GM12872 (cell line): Measurements from ENCODE around the gene RAB40A.

Source experiments
- TF ChIP-seq, protein P1 (sequence below): IDR thresholded peaks from 3 replicates; pipeline ENCODE4 v1.5.1; 2011; ENCODE audit warnings: low read depth, mild to moderate bottlenecking, low read length, moderate library complexity; ENCODE audit not compliant: insufficient read depth

Gene RAB40A, protein sequence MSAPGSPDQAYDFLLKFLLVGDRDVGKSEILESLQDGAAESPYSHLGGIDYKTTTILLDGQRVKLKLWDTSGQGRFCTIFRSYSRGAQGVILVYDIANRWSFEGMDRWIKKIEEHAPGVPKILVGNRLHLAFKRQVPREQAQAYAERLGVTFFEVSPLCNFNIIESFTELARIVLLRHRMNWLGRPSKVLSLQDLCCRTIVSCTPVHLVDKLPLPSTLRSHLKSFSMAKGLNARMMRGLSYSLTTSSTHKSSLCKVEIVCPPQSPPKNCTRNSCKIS

DNA sequence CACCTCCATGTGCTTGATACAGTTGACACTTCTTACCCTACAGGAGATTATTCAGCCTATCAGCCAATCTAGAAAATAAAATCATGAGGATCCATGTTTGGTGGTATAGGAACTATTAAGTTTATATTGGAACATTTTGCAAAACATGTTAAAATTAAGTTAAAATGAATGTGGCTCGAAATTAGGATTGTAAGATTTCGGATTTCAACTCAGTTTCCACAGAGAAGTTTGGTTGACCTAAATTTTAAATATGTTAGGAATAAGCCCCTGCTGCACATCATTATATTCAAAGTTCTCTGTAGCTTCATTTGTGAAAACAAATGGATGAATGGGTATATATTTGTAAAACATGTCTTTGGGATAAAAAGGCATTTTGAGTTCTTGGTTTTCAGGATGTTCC, at the start of gene RAB40A:
Gene RAB40A (minus strand): TSS at position 101 of the 400 bp plus-strand sequence. CDS start 18,733 bp downstream, outside the sequence.
- TF ChIP-seq, protein P1, sequence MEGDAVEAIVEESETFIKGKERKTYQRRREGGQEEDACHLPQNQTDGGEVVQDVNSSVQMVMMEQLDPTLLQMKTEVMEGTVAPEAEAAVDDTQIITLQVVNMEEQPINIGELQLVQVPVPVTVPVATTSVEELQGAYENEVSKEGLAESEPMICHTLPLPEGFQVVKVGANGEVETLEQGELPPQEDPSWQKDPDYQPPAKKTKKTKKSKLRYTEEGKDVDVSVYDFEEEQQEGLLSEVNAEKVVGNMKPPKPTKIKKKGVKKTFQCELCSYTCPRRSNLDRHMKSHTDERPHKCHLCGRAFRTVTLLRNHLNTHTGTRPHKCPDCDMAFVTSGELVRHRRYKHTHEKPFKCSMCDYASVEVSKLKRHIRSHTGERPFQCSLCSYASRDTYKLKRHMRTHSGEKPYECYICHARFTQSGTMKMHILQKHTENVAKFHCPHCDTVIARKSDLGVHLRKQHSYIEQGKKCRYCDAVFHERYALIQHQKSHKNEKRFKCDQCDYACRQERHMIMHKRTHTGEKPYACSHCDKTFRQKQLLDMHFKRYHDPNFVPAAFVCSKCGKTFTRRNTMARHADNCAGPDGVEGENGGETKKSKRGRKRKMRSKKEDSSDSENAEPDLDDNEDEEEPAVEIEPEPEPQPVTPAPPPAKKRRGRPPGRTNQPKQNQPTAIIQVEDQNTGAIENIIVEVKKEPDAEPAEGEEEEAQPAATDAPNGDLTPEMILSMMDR = no peak

DNA sequence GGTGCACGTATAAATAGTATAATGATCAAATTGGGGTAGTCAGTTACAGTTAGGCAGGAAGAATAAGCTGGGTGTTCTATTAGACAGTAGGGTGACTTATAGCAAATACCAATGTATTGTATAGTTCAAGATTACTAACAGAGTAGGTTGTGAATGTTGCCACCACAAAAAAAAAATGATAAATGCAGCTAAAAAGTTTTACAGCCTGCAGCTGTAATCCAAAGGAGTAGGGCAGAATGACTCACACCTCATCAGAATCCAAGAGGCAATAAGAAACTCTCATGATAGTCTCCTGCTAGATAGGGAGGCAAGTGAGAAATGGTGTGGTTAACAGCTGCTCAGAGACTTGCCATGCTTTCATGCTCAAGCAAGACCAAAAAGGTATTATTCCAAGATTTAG, 46.5 kb upstream of the RAB40A start:
- TF ChIP-seq, protein P1 = no peak

DNA sequence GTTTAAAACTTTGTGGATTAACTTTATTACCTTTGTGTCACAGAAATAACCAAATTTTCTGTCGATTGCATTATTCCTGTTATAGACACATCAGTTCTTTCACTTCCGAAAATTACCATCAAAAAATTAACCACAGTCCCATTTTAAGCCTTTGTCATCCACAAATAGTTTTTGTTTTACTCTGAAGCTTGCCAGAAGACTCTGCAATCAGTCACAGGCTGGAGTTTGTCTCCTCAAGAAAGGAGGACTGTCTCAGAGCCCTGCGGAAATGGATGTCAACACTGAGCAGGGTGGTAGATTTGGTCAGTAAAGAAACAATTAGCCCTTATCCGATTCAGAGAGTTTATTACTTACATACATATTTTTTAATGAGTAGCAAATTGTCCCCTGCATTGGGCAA, 45.9 kb upstream of the RAB40A start:
- TF ChIP-seq, protein P1 = no peak

DNA sequence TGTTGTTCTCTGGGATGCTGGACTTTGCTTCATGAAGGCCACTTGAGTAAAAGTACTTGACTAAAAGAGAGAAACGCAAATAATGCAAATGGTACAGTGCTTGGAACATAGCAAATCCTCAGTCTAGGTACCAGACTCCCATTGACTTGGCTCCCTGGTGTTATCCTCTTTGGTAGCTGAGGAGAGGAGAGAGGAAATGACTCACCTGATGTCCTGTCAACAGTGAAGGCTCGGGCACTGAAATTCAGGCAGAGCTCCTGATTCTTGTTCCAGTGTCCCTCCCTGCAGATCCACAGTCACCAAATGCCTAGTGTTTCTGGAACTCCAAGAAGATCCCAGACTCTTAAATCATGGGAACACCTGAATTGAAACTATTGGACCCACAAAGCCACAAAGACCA, 43.5 kb upstream of the RAB40A start:
- TF ChIP-seq, protein P1 = no peak

DNA sequence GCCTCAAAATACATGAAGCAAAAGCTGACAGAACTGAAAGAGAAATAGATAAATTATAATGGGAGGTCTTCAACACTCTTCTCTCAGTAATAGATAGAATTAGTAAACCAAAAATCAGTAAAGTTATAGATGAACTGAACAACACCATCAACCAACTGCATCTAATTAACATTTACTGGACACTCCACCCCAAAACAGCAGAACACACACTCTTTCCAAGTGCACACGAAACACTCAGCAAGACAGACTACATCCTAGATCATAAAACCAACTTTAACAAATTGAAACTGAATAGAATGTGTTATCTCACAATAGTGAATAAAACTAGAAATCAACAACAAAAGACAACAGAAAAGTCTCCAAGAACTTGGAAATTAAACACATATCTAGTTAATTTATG, 41.0 kb upstream of the RAB40A start:
- TF ChIP-seq, protein P1 = no peak

DNA sequence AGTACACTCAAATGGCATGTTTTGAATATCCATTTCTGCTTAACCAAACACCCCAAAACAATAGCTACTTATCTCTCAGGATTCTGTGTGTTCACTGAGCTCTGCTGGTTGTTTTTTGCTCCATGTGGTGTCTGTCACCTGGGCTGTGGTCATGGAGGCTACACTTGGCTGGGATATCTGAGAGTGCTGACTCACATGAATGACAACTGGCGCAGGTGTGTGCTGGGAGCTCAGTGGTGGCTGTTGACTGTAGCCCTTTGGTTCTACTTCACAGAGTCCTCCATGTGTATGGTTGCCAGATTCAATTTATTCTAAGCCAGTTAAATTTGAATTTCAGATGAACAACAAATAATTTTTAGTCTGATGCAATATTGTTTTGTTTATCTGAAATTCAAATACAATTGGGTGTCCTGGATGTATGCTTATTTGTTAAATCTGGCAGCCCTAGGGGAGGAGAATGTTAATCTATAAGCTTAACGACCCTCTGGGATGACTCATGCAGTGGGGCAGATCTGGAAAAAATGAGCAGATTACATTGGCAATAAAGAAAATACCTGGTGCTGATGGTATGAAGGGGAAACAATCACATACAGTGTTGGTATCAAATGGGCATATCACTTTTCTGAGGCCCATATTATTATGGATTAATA, 37.8 kb upstream of the RAB40A start:
- TF ChIP-seq, protein P1 = no peak

DNA sequence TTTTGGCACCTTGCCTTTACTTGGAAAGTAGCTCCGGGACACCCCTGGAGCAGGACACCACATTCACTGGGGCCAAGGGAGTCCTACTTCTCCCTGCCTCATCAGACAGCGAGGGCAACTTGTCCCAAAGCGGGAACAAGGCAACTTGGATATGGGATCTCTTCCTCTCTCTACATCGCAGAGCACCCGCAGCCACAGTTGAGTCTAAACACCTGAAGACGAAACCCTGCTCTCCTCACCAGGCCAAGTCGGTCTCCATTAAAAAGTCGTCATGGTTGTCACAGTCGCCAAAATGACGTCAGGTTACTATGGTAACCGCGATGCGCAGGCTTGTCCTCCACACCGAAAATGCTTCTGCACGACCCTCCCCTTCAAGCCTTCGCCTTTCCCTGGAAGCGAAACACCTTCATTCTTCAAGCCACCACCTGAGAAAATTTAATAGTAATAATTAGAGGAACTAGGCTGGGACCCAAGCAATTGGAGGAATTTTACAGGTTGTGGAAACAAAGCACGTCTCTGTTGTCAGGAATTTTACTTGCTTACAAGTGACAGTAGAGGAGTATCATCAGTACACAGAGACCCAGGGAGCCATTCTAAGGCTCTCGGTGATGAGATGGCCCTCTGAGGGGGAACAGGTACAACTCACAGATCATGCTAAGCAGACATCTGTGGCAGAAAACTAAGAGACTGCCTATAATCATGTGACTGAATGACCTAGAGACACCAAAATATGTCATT, 35.6 kb upstream of the RAB40A start:
- TF ChIP-seq, protein P1 = no peak
